ENCODE measurements around the gene CREM.

- TF ChIP-seq CTCF (IDR thresholded peaks at IDR 0.05; ENCODE audit: insufficient read depth, low read length, poor library complexity, severe bottlenecking) = no peak
- no peak for TF ChIP-seq EZH2phosphoT487 (conservative IDR thresholded peaks at IDR 0.05; ENCODE audit: low read length)
These were observed 34.1 kb downstream of the CREM start for GRCh38 chr10:35160743-35161142.
